ENCODE data around the gene ST8SIA3. TPM values are rescaled to one million over a fixed set of nuclear protein-coding genes. Genes with fewer than 3 reads are reported as not detected.

ST8SIA3 gene
- total RNA-seq, 1 donor from 2014 or later: 8.9 TPM

DNA sequence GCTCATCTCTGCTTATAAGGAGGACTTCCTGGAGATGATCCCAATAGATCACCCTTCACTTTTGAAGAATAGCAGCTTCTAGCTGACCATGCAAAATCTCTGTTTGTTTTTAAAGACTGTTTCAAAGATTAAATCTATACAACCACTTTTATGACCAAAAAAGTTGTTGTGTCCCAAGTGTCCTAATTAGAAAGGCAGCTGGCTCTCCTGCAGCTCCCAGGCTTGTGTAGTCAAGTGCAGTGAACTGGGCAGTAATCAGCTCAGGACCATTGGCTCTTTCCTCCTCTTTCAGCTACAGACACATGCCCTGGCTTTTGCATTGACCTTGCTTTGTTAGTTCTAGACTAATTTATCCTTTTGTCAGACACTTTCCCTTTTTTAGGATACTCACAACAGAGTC is 10.4 kb downstream of the ST8SIA3 start:
- Mint-ChIP-seq H3K4me3 (ENCODE audit: low read depth) (no peak overlapping the region), H3K9me3 (ENCODE audit: low read depth) (no peaks in the 10 kb centered on the region), H3K36me3 (ENCODE audit: insufficient read depth) (peaks cover 2% of the 10 kb centered on the region), H3K27ac (no peak overlapping the region), H3K4me1 (ENCODE audit: low read depth) (peaks cover 2% of the 10 kb centered on the region), H3K27me3 (no peaks in the 10 kb centered on the region)
- TF ChIP-seq CTCF (IDR thresholded peaks at IDR 0.05; ENCODE audit: unreplicated experiment): no peak
- no peak for DNase-seq (ENCODE audit: low spot score, unreplicated experiment)

- Mint-ChIP-seq H3K9me3 (ENCODE audit: low read depth) (no peaks in the 10 kb centered on the region), H3K4me3 (ENCODE audit: low read depth) (no peak overlapping the region), H3K4me1 (ENCODE audit: low read depth) (peaks cover 2% of the 10 kb centered on the region), H3K36me3 (ENCODE audit: insufficient read depth) (peaks cover 2% of the 10 kb centered on the region), H3K27me3 (no peaks in the 10 kb centered on the region), H3K27ac (no peak overlapping the region)
- no peak for DNase-seq (ENCODE audit: low spot score, unreplicated experiment)
- no peak for TF ChIP-seq CTCF (IDR thresholded peaks at IDR 0.05; ENCODE audit: unreplicated experiment)
Observed at GRCh38 chr18:57364460-57364859, 12.1 kb downstream of the ST8SIA3 start.

GRCh38 chr18:57366528-57367081 is 14.2 kb downstream of the ST8SIA3 start:
- H3K9me3 Mint-ChIP-seq (ENCODE audit: low read depth): no peaks in the 10 kb centered on the region

DNA sequence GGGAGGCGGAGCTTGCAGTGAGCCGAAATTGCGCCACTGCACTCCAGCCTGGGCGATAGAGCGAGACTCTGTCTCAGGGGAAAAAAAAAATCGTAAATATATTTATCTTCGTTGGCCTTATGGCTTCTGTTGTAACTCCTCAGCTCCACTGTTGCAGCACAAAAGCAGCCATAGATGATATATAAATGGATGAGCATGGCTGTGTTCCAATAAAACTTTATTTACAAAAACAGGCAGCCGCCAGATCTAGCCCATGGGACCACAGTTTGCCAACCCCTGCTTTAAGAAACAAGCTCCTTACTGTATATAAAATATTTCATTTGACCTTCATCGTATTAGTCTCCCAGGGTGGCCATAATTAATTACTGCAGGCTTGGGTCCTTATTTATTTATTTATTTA is 20.1 kb downstream of the ST8SIA3 start:
- H3K27me3 Mint-ChIP-seq: peaks cover 3% of the 10 kb centered on the region
- no peaks in the 10 kb centered on the region for H3K36me3 Mint-ChIP-seq (ENCODE audit: insufficient read depth)
- no peak for TF ChIP-seq CTCF (IDR thresholded peaks at IDR 0.05; ENCODE audit: unreplicated experiment)
- H3K9me3 Mint-ChIP-seq (ENCODE audit: low read depth): no peaks in the 10 kb centered on the region
- H3K4me3 Mint-ChIP-seq (ENCODE audit: low read depth): no peak overlapping the region
- H3K27ac Mint-ChIP-seq: no peak overlapping the region
- DNase-seq (ENCODE audit: low spot score, unreplicated experiment): no peak
- no peaks in the 10 kb centered on the region for H3K4me1 Mint-ChIP-seq (ENCODE audit: low read depth)

More at GRCh38 chr18:57366528-57367081, 14.2 kb downstream of the ST8SIA3 start:
- H3K36me3 Mint-ChIP-seq (ENCODE audit: insufficient read depth): peaks cover 2% of the 10 kb centered on the region
- TF ChIP-seq CTCF (IDR thresholded peaks at IDR 0.05; ENCODE audit: unreplicated experiment): no peak
- H3K4me1 Mint-ChIP-seq (ENCODE audit: low read depth): peaks cover 2% of the 10 kb centered on the region
- H3K27ac Mint-ChIP-seq: no peak overlapping the region
- H3K27me3 Mint-ChIP-seq: no peaks in the 10 kb centered on the region
- no peak overlapping the region for H3K4me3 Mint-ChIP-seq (ENCODE audit: low read depth)
- DNase-seq (ENCODE audit: low spot score, unreplicated experiment): no peak

- Mint-ChIP-seq H3K36me3 (ENCODE audit: insufficient read depth) (no peaks in the 10 kb centered on the region), H3K27me3 (peaks cover 3% of the 10 kb centered on the region), H3K4me3 (ENCODE audit: low read depth) (no peak overlapping the region), H3K4me1 (ENCODE audit: low read depth) (no peaks in the 10 kb centered on the region), H3K27ac (no peak overlapping the region), H3K9me3 (ENCODE audit: low read depth) (no peaks in the 10 kb centered on the region)
- no peak for DNase-seq (ENCODE audit: low spot score, unreplicated experiment)
- TF ChIP-seq CTCF (IDR thresholded peaks at IDR 0.05; ENCODE audit: unreplicated experiment): no peak
Observed at GRCh38 chr18:57373017-57373416, 20.7 kb downstream of the ST8SIA3 start.
